Astrocyte (in vitro differentiated cells and primary cell): ENCODE measurements around the gene CENPVL3.

Source experiments
- CTCF ChIP-seq: IDR thresholded peaks from 2 replicates; pipeline ENCODE4 v1.5.1; 2011; ENCODE audit warnings: low read depth, mild to moderate bottlenecking, inconsistent platforms, low read length, moderate library complexity; ENCODE audit not compliant: insufficient read depth
- EZH2 ChIP-seq: IDR thresholded peaks from 2 replicates; pipeline ENCODE4 v1.6.1; 2012; ENCODE audit warnings: mild to moderate bottlenecking, low read length, inconsistent platforms; ENCODE audit not compliant: insufficient read depth

- no peak for TF ChIP-seq CTCF
- no peak for TF ChIP-seq EZH2
These were observed 12.3 kb downstream of the CENPVL3 start for GRCh38 chrX:51606446-51606845.
